IMR-90 (cell line): ENCODE results near the gene KIF3B.

Experiments
- CEBPB ChIP-seq: IDR thresholded peaks from 2 replicates; pipeline ENCODE4 v1.6.1; 2012; ENCODE audit warnings: low read depth, low read length, improper control_type of control experiment
- MAFK ChIP-seq: IDR thresholded peaks from 2 replicates; pipeline ENCODE4 v1.6.1; 2012; ENCODE audit warnings: low read depth, low read length, improper control_type of control experiment
- TF ChIP-seq, protein P1 (sequence below): conservative IDR thresholded peaks from 2 replicates; pipeline ENCODE4 v1.5.1; 2012; ENCODE audit warnings: mild to moderate bottlenecking, low read depth, low read length, improper control_type of control experiment

DNA sequence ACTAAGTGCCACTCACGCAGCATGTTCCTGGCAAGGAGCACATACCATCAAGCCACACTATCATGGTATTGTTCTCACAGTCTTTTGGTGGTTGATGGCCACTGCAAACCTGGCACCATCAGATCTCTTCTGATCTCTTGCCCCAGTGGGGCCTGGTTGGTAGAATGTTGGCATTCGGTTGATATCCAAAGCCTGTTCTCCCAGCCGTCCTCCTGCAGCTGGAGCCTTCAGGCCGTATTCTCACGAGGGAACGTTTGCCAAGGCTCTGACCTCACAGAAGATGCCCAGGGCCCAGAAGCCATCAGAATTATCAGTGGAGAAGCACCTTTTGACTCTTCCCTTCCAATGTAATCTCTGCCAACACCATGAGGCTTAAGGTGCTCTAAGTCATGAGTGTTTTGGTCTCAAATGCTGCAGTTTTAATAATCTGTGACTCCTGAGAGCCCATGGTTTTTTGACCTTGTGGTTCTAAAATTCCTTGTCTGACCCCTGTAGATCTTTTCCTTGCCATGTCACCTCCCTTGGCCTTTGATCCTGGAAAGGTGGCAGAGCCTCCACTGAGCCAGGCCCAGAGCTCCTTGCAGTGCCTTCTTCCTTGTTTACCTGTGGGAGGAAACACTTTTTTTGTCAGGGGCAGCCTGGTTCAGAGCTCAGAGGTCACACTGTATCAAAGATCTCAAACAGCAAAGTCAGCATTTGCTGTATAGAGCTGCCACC is 42.0 kb upstream of the KIF3B start:
- TF ChIP-seq, protein P1, sequence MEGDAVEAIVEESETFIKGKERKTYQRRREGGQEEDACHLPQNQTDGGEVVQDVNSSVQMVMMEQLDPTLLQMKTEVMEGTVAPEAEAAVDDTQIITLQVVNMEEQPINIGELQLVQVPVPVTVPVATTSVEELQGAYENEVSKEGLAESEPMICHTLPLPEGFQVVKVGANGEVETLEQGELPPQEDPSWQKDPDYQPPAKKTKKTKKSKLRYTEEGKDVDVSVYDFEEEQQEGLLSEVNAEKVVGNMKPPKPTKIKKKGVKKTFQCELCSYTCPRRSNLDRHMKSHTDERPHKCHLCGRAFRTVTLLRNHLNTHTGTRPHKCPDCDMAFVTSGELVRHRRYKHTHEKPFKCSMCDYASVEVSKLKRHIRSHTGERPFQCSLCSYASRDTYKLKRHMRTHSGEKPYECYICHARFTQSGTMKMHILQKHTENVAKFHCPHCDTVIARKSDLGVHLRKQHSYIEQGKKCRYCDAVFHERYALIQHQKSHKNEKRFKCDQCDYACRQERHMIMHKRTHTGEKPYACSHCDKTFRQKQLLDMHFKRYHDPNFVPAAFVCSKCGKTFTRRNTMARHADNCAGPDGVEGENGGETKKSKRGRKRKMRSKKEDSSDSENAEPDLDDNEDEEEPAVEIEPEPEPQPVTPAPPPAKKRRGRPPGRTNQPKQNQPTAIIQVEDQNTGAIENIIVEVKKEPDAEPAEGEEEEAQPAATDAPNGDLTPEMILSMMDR: no peak
- TF ChIP-seq CEBPB (no peak), MAFK (peak; percentile 61)
